HFF-Myc (cell line): ENCODE measurements around the gene PPP6R3.
"Not testable (repeated sequence)": the region's sequence is repeated elsewhere in the genome, so short reads cannot be mapped to it uniquely, and the experiment has no call there.

Experiments
- DNase-seq: peaks from one replicate; pipeline ENCODE4 v3.0.0-alpha.2; 2011; ENCODE audit warnings: low read depth; ENCODE audit errors: extremely low read depth
- H3K4me3 ChIP-seq: replicated peaks from 2 replicates; pipeline ENCODE4 v1.5.1; 2011; ENCODE audit warnings: low read depth, mild to moderate bottlenecking, control low read depth, low read length
- TF ChIP-seq, protein P1 (sequence below): IDR thresholded peaks from 2 replicates; pipeline ENCODE4 v1.5.1; 2012; ENCODE audit warnings: mild to moderate bottlenecking, low read depth, low read length, control low read depth; ENCODE audit errors: missing control alignments

The PPP6R3 gene

DNA sequence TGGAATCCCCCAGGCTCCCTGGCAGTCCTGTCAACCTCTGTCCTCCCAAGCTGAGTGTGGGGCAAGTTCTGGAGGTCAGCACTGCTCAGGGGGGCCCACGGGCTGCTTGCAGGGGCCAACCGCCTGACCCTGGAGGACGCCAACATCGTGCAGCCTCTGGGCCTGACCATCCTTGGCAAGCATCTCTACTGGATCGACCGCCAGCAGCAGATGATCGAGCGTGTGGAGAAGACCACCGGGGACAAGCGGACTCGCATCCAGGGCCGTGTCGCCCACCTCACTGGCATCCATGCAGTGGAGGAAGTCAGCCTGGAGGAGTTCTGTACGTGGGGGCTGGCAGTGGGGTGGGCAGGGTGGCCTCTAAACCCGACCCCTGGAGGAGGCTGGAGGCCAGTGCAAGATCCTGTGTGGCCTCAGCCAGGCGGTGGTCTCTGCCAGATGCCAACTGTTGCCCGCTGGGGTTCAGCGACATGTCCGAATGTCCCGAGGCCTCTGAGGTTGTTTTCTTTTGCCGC, 34.6 kb upstream of the PPP6R3 start:
- no peak overlapping the region for H3K4me3 ChIP-seq
- TF ChIP-seq, protein P1, sequence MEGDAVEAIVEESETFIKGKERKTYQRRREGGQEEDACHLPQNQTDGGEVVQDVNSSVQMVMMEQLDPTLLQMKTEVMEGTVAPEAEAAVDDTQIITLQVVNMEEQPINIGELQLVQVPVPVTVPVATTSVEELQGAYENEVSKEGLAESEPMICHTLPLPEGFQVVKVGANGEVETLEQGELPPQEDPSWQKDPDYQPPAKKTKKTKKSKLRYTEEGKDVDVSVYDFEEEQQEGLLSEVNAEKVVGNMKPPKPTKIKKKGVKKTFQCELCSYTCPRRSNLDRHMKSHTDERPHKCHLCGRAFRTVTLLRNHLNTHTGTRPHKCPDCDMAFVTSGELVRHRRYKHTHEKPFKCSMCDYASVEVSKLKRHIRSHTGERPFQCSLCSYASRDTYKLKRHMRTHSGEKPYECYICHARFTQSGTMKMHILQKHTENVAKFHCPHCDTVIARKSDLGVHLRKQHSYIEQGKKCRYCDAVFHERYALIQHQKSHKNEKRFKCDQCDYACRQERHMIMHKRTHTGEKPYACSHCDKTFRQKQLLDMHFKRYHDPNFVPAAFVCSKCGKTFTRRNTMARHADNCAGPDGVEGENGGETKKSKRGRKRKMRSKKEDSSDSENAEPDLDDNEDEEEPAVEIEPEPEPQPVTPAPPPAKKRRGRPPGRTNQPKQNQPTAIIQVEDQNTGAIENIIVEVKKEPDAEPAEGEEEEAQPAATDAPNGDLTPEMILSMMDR = no peak
- no peak for DNase-seq

GRCh38 chr11:68429661-68430060, 30.9 kb upstream of the PPP6R3 start:
- TF ChIP-seq, protein P1 = no peak
- no peak overlapping the region for H3K4me3 ChIP-seq
- no peak for DNase-seq

- H3K4me3 ChIP-seq = no peak overlapping the region
- no peak for DNase-seq
- TF ChIP-seq, protein P1 = no peak
Observed at GRCh38 chr11:68430384-68430783, 30.2 kb upstream of the PPP6R3 start.

DNA sequence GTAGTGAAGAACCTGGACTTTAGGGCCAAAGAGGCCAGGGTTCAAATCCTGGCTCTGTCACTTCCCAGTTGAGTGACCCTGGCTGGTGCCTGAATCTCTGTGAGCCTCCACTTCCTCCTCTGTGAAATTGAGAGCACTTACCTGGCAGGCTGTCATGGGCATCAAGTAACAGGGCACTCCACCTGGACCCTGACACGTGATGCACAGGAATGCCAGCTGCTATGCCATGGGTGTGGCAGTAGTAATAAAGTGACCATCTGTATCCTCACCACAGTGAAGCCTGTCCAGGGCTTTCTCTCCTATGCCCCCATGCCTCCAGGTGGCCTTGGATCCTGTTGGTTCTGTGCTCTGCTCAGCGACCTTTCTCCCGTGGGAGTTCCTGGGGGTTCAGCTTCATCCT, 29.8 kb upstream of the PPP6R3 start:
- DNase-seq = no peak
- TF ChIP-seq, protein P1 = no peak
- H3K4me3 ChIP-seq = no peak overlapping the region

- TF ChIP-seq, protein P1 = no peak
- no peak overlapping the region for H3K4me3 ChIP-seq
- DNase-seq = no peak
Observed at GRCh38 chr11:68431984-68432645, 28.4 kb upstream of the PPP6R3 start.

DNA sequence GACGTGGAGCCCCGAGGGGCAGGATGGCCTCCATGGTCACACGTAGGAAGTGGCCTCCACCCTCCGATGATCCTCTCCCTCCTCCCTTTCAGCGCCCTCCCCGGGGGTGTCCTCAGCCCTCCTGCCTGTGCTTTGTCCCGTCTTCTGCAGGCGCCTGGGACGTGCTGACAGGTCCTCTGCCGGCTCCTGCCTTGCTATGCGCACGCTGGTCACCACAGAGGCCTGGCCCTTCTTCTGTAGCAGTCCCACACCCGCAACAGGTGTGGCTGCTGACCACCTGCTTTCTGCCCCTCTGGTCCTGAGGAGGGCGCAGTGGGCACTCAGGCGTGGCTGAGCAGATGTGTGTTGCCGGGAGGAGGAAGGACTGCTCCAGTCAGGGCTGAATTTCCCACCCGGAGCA, 27.7 kb upstream of the PPP6R3 start:
- TF ChIP-seq, protein P1 = no peak
- no peak for DNase-seq
- H3K4me3 ChIP-seq = no peak overlapping the region

GRCh38 chr11:68433541-68433940, 27.0 kb upstream of the PPP6R3 start:
- DNase-seq = no peak
- no peak overlapping the region for H3K4me3 ChIP-seq
- TF ChIP-seq, protein P1 = no peak

DNA sequence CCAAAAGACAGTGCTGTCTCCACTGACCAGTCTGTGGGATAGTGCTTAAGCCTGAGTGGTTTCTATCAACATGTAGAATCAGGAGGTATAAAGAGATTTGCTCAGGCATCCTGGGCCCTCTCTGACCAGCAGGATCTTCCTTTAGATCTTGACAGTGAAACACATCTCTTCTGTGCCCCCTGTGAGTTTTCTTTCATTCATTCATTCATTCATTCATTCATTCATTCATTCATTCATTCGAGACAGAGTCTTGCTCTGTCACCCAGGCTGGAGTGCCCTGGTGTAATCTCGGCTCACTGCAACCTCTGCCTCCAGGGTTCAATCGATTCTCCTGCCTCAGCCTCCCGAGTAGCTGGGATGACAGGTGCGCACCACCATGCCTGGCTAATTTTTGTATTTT, 26.4 kb upstream of the PPP6R3 start:
- H3K4me3 ChIP-seq, DNase-seq: not testable (repeated sequence)
